NCI-H510A (cell line): Measurements from ENCODE around the gene TRRAP.

ENCODE experiments used
- DNase-seq: peaks from one replicate; lab custom pipeline; 2025; lab: John Stamatoyannopoulos, UW

TRRAP gene

GRCh38 chr7:99006739-99007424 is 128.6 kb downstream of the TRRAP start:
- no peak for DNase-seq

GRCh38 chr7:99008181-99008631 is 129.9 kb downstream of the TRRAP start:
- no peak for DNase-seq

- DNase-seq = no peak
These were observed 130.7 kb downstream of the TRRAP start for GRCh38 chr7:99008921-99009530.

GRCh38 chr7:99010281-99010680 is 131.9 kb downstream of the TRRAP start:
- DNase-seq = no peak

GRCh38 chr7:99011341-99011705 is 133.0 kb downstream of the TRRAP start:
- no peak for DNase-seq

- no peak for DNase-seq
These were observed 133.5 kb downstream of the TRRAP start for GRCh38 chr7:99011706-99012404.

GRCh38 chr7:99012722-99013121 is 134.4 kb downstream of the TRRAP start:
- DNase-seq = no peak

GRCh38 chr7:99013266-99014112 is 135.2 kb downstream of the TRRAP start:
- DNase-seq = no peak

GRCh38 chr7:99014113-99014985 is 136.0 kb downstream of the TRRAP start:
- no peak for DNase-seq

- DNase-seq = no peak
These were observed 137.9 kb downstream of the TRRAP start for GRCh38 chr7:99016196-99016595.

GRCh38 chr7:99019523-99020412 is 141.4 kb downstream of the TRRAP start:
- no peak for DNase-seq

GRCh38 chr7:99020413-99020715 is 142.0 kb downstream of the TRRAP start:
- DNase-seq = no peak

- DNase-seq = no peak
These were observed 143.7 kb downstream of the TRRAP start for GRCh38 chr7:99021941-99022560.

- DNase-seq = no peak
These were observed 145.7 kb downstream of the TRRAP start for GRCh38 chr7:99024066-99024465.

- DNase-seq = no peak
These were observed 148.9 kb downstream of the TRRAP start for GRCh38 chr7:99027241-99027640.

- no peak for DNase-seq
These were observed 149.5 kb downstream of the TRRAP start for GRCh38 chr7:99027841-99028240.

GRCh38 chr7:99028261-99028973 is 150.1 kb downstream of the TRRAP start:
- DNase-seq = no peak

GRCh38 chr7:99029466-99030435 is 151.4 kb downstream of the TRRAP start:
- no peak for DNase-seq
